NCI-H2107 treated with DMSO at 0.1 percent for 48 hours (cell line): Measurements from ENCODE around the gene SMAD2.

ENCODE experiments used
- DNase-seq: peaks from one replicate; lab custom pipeline; 2025; ENCODE audit not compliant: unreplicated experiment; lab: John Stamatoyannopoulos, UW

SMAD2 gene

DNA sequence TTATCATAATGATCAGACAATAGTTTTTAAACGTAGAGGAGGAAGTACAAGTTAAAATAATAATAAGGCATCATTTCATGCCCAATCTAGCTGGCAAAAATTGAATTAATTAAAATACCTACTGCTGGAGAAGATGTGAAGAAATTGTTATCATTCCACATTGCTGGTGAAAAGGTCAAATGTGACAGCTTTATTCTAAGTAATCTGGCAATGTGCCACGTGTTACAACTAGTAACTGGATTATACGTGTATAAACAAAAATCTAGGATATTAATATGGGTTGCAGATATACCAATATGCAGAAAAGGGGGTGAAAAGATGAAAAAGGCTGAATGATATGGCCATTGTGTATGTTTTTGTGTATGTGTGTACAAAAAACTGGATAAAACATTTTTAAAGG lies 32.4 kb downstream of the SMAD2 start:
- DNase-seq = no peak

GRCh38 chr18:47895565-47896250 lies 34.8 kb downstream of the SMAD2 start:
- DNase-seq = no peak

GRCh38 chr18:47893939-47894699 lies 36.3 kb downstream of the SMAD2 start:
- DNase-seq = no peak

GRCh38 chr18:47893047-47893446 lies 37.4 kb downstream of the SMAD2 start:
- DNase-seq = no peak

- no peak for DNase-seq
Observed at GRCh38 chr18:47888156-47888555, 42.3 kb downstream of the SMAD2 start.

DNA sequence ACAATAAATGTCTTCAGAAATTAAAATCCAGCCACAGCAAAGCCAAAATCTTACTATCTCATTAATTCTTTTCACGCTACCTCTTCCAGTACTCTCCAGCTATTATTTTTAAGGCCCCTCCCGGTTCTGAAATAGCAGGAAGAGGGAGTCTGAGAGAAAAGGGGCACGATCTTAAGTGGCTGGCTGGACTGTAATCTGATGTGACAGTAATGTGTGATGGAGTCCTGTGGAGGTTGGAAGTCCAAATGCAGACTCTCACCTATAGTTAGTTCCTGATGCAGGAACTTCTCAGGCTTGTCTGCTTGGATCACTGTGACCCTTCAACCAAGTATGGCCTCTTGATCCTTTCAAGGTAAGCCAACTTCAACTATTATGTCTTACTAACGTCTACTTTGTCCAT lies 43.2 kb downstream of the SMAD2 start:
- DNase-seq = no peak

DNA sequence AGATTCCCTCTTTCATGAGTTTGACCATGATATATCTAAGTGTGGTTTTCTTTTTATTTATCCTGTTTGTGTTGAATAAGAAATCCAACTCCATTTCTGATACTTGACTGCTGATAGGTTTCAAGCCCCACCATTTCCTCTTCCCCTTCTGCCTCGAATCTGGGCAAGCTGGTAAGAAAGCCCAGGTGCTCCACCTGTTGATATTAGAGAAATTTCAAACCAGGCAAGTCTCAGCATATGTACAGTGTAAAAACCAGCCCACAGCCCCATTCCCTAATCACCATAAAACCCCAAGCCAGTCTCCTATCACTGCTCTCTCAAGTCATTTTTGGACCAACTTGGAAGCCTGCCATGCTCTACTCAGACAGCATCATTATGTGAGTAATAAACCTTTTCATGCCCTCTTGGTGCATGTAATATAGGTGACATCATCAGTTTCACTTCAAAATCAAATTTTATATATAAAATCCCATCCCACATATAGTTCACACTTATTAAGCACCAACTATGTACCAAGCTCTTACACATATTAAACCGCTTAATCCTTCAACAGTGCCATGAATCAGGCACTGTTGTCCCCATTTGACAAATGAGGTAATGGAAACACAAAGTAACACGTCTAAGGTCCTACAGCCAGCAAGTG lies 46.6 kb downstream of the SMAD2 start:
- peak; percentile 89 for DNase-seq

- no peak for DNase-seq
Observed at GRCh38 chr18:47882641-47883040, 47.8 kb downstream of the SMAD2 start.

GRCh38 chr18:47881752-47882455 lies 48.6 kb downstream of the SMAD2 start:
- no peak for DNase-seq

DNA sequence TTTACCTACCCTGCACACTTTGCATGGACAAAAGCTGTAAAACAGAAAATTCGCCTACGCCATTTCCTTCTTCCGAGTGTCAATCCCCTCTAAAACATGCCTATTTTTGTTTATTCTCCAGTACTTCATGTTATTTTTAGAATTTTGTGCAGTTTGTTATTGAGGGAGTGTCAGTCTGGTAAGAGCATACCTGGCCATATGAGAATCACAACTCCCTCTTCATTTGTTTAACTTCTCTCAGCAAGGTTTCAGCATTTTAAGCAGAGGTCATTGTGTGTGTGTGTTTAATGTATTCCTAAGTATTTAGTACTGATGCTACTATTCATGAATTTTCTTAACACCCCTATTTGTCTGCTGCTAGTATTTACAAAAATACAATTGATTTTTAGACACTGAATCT lies 49.4 kb downstream of the SMAD2 start:
- DNase-seq = no peak

DNA sequence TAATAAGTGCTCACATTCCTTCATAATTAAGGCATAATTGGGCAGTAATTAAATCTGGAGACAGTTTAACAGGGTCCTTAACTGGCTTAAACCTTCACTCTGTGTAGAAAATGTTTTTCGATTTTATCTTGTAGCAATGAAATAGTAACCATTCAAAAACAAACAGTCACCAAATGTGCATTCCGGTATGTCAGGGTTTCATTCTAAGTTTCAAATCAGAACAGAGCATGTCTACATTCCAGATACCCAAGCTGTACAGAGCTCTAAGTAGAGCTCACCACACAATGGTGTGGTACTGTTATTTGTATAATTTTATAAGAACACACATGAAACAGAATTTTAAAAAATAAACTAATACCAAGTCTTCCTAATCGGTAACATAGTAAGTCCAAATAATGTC lies 52.6 kb downstream of the SMAD2 start:
- no peak for DNase-seq

DNA sequence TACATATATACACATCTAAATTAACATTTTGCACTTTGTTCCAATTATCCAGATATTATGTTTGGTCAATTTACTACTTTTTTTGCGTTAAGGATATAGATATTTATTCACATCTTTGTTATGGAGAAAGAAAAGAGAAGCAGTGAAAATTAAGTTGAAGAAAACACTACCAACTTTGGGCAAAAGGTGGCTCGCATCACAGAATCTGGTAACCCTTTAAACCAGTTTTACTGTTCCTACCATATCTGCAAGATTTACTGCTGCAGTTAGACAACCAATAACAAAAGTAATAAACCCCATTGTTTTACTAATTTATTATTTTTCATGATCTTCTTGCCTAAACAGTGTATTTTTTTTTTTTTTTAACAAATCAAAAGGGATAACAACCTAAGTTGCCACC lies 53.6 kb downstream of the SMAD2 start:
- no peak for DNase-seq

DNA sequence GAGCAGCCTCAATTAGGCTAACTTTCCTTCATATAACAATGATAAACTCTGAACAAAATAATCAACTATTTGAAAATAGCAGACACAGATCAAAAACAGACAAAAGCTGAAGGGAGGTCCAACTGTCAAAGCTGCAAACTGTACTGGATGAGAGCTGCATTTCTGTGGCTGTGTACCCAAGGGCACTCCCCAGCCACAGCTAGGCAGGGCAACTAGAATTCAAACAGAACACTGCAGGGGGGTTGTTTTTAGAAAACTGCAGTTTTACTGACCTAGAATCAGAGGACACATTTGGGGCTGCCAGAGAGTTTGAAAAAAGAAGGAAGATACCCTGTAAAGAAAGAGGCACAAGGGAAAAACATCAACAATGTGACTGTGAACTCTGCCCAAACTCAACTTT lies 56.8 kb downstream of the SMAD2 start:
- no peak for DNase-seq

DNA sequence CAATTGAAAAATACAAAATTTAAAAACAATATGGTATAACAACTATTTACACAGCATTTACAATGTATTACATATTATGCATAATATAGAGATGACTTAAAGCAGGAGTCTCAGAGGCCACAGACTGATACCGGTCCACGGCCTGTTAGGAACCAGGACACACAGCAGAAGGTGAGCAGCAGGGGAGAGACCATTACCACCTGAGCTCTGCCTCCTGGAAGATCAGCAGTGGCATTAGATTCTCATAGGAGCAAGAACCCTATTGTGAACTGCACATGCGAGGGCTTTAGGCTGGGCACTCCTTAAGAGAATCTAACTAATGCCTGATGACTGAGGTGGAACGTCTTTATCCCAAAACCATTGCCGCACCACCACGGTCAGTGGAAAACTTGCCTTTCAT lies 58.0 kb downstream of the SMAD2 start:
- no peak for DNase-seq

DNA sequence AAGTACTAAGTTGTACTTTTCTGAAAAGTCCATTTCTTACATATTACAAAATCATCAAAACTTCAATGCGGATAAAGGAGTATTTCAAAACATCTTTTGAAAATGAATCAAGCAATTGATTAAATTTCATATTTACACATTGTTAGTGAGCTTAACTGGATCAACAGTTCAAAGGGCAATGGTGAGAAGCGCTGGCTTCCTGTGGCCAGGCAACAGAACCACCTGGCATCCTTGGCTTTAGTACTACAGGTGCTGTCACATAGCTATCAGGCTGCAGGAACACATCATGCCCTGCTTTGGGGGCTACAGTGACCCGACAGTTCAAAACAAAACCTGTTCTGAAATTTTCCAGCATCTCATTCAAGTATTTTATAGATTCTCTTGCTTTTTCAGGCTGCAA lies 59.2 kb downstream of the SMAD2 start:
- no peak for DNase-seq

DNA sequence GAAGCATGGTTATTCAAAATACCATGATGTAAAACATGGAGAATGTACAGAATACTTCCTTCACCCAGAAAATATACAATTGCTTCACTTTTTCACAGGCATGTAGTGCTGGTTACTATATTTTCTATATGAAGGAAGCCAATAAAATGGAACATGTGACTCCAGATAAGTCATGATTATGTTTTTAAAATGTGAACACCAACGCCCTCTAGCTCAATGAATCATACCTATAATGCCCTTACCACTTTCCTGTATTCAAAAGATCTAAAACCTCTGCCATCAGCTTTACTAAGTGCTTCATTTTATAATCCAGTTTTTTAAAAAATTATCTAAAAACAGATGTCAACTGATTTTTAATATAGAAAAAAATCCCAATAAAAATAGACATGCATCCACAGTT lies 59.9 kb downstream of the SMAD2 start:
- no peak for DNase-seq

DNA sequence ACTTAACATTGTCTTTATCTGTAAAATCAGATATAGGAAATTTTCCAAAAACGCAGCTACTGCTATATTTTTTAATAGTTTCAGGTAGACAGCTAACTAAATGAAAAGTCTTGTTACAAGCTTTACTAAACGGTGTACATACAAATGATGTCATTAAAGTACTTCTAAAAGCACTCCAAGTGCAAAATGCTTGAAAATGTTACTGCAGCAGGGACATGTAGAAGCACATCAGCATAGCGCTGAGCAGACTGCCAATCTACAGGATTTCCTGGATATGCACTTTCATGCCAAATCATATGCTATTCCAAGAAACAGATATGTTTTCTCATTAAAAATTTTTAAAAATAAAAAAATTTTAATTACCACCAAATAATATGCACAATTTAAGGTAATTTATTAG lies 61.7 kb downstream of the SMAD2 start:
- no peak for DNase-seq

DNA sequence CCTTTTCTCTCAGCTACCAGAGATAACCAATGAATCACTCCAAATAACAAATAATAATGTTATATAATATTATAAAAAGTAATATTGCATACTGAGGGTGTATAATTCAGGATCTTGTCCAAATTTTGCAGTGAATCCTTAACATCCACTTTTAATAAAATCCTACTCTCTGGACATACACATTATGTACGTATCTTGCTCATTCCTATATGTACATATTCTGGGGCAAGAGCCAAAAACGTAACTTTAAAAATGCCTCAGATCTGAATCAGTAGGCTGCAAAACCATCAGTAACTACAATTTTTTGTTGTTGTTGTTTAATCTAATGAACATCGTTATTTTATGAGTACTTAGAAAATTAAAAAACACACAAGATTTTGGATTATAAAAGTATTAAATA lies 65.3 kb downstream of the SMAD2 start:
- no peak for DNase-seq

- DNase-seq = no peak
Observed at GRCh38 chr18:47863041-47863440, 67.4 kb downstream of the SMAD2 start.

DNA sequence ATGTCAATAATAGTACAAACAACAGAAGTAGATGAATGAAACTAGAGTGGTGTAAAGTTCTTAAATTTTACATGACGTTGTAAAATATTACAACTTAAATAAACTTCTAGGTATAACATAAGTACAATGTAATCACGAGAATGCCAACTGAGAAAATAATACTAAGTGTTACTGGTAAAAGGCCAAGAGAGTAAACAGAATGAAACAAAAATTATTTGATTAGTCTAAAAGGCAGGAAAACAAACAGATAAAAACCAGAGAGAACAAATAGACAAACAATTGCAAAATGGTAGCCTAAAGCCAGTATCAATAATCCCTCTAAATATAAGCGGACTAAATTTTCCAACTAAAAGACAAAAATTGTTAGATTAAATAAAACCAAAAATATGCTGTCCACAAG lies 71.9 kb downstream of the SMAD2 start:
- DNase-seq = no peak

DNA sequence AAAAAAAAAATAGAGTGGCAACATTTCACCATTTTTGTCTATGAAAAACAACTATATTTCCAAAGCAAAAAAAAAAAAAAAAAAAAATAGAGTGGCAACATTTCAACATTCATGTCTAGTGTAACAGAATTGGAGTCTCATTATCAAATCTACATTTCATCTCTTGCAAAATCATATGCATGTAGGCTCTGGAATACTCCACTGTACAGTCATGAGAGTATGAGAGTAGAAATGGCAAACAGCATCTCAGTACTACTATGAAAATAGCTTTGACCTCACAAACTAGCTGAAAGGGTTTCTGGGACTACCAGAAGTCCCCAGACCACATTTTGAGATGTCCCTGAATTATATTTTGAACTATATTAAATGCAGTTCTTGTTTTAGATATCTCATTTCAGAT lies 82.8 kb downstream of the SMAD2 start:
- DNase-seq = no peak

DNA sequence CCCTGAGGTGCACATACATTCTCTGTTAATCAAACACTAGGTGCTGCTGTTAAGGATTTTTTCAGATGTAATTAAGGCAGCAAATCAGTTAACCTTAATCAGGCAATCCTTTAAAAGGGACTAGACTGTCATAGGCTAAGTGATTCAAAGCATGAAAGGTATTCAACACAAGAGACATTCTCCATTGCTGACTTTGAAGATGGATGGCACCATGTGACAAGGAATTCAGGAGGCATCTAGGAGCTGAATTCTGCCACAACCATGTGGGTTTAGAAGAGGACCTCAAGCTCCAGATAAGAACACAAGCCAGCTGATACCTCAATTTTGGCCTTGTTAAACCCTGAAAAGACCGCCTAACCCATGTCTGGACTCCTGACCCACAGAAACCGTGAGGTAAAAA lies 84.0 kb downstream of the SMAD2 start:
- DNase-seq = no peak
